PC-9 (cell line): ENCODE data around the gene MTHFD1L. TPM values are rescaled to one million over a fixed set of nuclear protein-coding genes. Genes with fewer than 3 reads are reported as not detected.

Experiments used
- BruUV-seq: library from RNA; stranded (reverse); fragments of 400-500 nt; replicated peaks from 2 replicates; lab custom pipeline; 2021; lab: Mats Ljungman, UMichigan
- CTCF ChIA-PET: fragments of 300-600 bp; sonication (Branson Sonifier 250); formaldehyde crosslinking; loops from one replicate; lab custom pipeline; 2022; ENCODE audit warnings: antibody characterized with exemption; lab: Charles Lee
- POLR2A ChIA-PET: fragments of 300-600 bp; sonication (Branson Sonifier 250); formaldehyde crosslinking; loops from one replicate; lab custom pipeline; 2022; ENCODE audit warnings: antibody characterized with exemption; ENCODE audit not compliant: unreplicated experiment; lab: Charles Lee
- DNase-seq, 2 experiments: peaks; one replicate each; pipeline versions ENCODE4 v3.0.0 to v3.0.0-alpha.2; 2015 to 2022; ENCODE audit warnings: mixed read lengths in 1 of 2
- H2AFZ ChIP-seq: fragments of 200-600 bp; sonication (generic); 2 replicates; pipeline ENCODE4 v1.8.1; 2017; ENCODE audit warnings: antibody characterized with exemption
- H3F3A ChIP-seq: fragments of 200-600 bp; sonication (generic); 2 replicates; pipeline ENCODE4 v1.8.1; 2017; ENCODE audit warnings: antibody characterized with exemption, mild to moderate bottlenecking, low read depth; ENCODE audit not compliant: insufficient read depth
- H3K27ac ChIP-seq: fragments of 200-600 bp; sonication (generic); 2 replicates; pipeline ENCODE4 v1.6.1; 2016; ENCODE audit warnings: mixed run types
- H3K27me3 ChIP-seq: fragments of 200-600 bp; sonication (generic); 2 replicates; pipeline ENCODE4 v1.6.1; 2016; ENCODE audit warnings: low read depth, mixed run types; ENCODE audit not compliant: insufficient read depth
- H3K36me3 ChIP-seq: fragments of 200-600 bp; sonication (generic); 2 replicates; pipeline ENCODE4 v1.6.1; 2016; ENCODE audit warnings: low read depth, mixed run types
- H3K4me1 ChIP-seq: fragments of 200-600 bp; sonication (generic); replicated peaks from 2 replicates; pipeline ENCODE4 v1.6.1; 2016; ENCODE audit warnings: mixed run types; ENCODE audit not compliant: insufficient read depth
- H3K4me2 ChIP-seq: fragments of 200-600 bp; sonication (generic); 2 replicates; pipeline ENCODE4 v1.6.1; 2017; ENCODE audit warnings: mixed run types
- H3K4me3 ChIP-seq: fragments of 200-600 bp; sonication (generic); 2 replicates; pipeline ENCODE4 v1.6.1; 2016; ENCODE audit warnings: mixed run types
- H3K79me2 ChIP-seq: fragments of 200-600 bp; sonication (generic); 2 replicates; pipeline ENCODE4 v1.6.1; 2017; ENCODE audit warnings: low read depth, mixed run types
- H3K9me2 ChIP-seq: fragments of 200-600 bp; sonication (generic); 2 replicates; pipeline ENCODE4 v1.8.1; 2017; ENCODE audit warnings: mild to moderate bottlenecking; ENCODE audit not compliant: insufficient read depth
- H3K9me3 ChIP-seq: fragments of 200-600 bp; sonication (generic); 2 replicates; pipeline ENCODE4 v1.8.1; 2016; ENCODE audit warnings: low read depth; ENCODE audit not compliant: insufficient read depth
- H4K20me1 ChIP-seq: fragments of 200-600 bp; sonication (generic); 2 replicates; pipeline ENCODE4 v1.8.1; 2017; ENCODE audit not compliant: insufficient read depth
- EZH2 ChIP-seq: fragments of 200-600 bp; sonication (generic); IDR thresholded peaks from 2 replicates; pipeline ENCODE4 v1.8.0; 2017; ENCODE audit warnings: antibody characterized with exemption, low read depth
- intact Hi-C: fragments of 100-400 bp; cut with micrococcal nuclease; formaldehyde crosslinking; loops from one replicate; pipeline ENCODE4 v1.10.0; 2022; ENCODE audit not compliant: unreplicated experiment
- total RNA-seq: library from RNA; stranded (reverse); gene quantifications from 2 replicates; pipeline ENCODE4 v1.2.3, GENCODE V29; 2021
- TF ChIP-seq, protein P1 (sequence below): fragments of 200-600 bp; sonication (generic); conservative IDR thresholded peaks from 2 replicates; pipeline ENCODE4 v1.6.1; 2017; ENCODE audit warnings: mixed run types, antibody characterized with exemption, mild to moderate bottlenecking, moderate library complexity

The MTHFD1L gene
- total RNA-seq, 1 experiment from 2014 or later = 53.3 TPM

DNA sequence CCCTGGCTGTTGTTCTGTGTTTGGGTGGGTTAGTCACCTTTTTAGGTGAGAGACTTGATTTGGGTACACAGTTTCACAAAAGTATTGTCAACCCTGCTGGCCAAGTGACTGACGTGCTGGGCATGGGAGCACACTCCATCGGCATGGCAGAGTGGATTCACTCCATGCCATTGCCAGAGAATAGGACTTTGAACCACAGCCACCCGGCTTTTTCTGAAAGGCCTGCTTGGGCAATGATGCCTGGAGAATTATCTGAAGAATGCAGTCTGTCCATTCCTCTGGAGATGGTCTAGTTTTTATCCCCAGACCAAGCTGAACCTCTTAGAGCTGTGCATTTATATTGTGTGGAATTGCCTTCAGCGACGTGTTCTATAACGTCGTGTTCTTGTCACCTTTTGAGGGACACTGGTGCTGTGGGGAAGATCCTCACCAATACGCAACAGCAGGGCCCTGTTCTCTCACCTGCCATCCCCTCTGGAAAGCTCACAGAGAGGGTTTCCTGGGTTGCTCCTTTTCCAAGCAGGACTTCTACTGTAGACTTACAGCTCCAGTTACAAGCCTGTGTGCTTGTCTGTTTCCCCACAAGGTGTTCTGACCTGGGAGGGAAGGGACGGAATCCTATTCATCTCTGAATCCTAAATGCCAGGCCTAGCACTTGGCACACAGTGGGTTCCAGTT, 190.9 kb downstream of the MTHFD1L start:
- no peak for DNase-seq
- no peaks in the 10 kb centered on the region for H4K20me1 ChIP-seq
- no peak overlapping the region for H3K4me2 ChIP-seq
- peaks cover 13% of the 10 kb centered on the region; the same call in 1 of the 2 replicates for H3K79me2 ChIP-seq
- no peak overlapping the region for H2AFZ ChIP-seq
- peaks cover 3% of the 10 kb centered on the region; the same call in 1 of the 2 replicates for H3K9me2 ChIP-seq
- BruUV-seq = no TSS peak
- H3F3A ChIP-seq = peaks cover 42% of the 10 kb centered on the region
- H3K4me1 ChIP-seq = peaks cover 43% of the 10 kb centered on the region
- H3K27me3 ChIP-seq = no peaks in the 10 kb centered on the region
- H3K36me3 ChIP-seq = peaks cover 11% of the 10 kb centered on the region
- no peak overlapping the region for H3K4me3 ChIP-seq
- intact Hi-C loops = no loop called here
- POLR2A ChIA-PET = no interaction called here
- TF ChIP-seq, protein P1, sequence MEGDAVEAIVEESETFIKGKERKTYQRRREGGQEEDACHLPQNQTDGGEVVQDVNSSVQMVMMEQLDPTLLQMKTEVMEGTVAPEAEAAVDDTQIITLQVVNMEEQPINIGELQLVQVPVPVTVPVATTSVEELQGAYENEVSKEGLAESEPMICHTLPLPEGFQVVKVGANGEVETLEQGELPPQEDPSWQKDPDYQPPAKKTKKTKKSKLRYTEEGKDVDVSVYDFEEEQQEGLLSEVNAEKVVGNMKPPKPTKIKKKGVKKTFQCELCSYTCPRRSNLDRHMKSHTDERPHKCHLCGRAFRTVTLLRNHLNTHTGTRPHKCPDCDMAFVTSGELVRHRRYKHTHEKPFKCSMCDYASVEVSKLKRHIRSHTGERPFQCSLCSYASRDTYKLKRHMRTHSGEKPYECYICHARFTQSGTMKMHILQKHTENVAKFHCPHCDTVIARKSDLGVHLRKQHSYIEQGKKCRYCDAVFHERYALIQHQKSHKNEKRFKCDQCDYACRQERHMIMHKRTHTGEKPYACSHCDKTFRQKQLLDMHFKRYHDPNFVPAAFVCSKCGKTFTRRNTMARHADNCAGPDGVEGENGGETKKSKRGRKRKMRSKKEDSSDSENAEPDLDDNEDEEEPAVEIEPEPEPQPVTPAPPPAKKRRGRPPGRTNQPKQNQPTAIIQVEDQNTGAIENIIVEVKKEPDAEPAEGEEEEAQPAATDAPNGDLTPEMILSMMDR = no peak
- no peak for TF ChIP-seq EZH2
- H3K27ac ChIP-seq = peak overlapping the region; percentile 97
- no peaks in the 10 kb centered on the region for H3K9me3 ChIP-seq
- CTCF ChIA-PET = no interaction called here

DNA sequence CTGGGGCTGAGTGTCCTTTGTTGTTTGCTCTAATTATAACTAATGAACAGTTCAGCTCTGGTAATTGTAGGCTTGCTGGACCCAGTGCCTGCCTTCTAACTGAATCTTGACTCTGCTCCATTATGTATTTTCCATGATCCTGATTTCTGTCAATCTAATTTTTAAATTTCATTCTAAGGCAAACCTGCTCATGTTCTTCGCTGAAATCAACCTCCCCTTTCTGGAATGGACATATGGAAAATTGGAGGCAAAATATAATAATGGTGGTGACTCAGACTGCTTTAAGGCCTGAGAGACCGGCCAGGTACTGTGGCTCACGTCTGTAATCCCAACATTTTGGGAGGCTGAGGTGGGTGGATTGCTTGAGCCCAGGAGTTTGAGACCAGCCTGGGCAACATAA, 191.6 kb downstream of the MTHFD1L start:
- Histone ChIP-seq H3K4me3 (no peak overlapping the region), H4K20me1 (no peaks in the 10 kb centered on the region), H3K4me2 (no peak overlapping the region), H3F3A (peaks cover 46% of the 10 kb centered on the region), H3K9me2 (peaks cover 3% of the 10 kb centered on the region; the same call in 1 of the 2 replicates), H3K27me3 (no peaks in the 10 kb centered on the region), H3K79me2 (peaks cover 20% of the 10 kb centered on the region), H3K9me3 (no peaks in the 10 kb centered on the region), H2AFZ (no peak overlapping the region), H3K36me3 (peaks cover 8% of the 10 kb centered on the region; the same call in 1 of the 2 replicates), H3K27ac (peak overlapping the region; percentile 97), H3K4me1 (peaks cover 48% of the 10 kb centered on the region)
- DNase-seq = no peak
- CTCF ChIA-PET = no interaction called here
- POLR2A ChIA-PET = no interaction called here
- no TSS peak for BruUV-seq
- intact Hi-C loops = no loop called here
- no peak for TF ChIP-seq EZH2
- TF ChIP-seq, protein P1 = no peak

DNA sequence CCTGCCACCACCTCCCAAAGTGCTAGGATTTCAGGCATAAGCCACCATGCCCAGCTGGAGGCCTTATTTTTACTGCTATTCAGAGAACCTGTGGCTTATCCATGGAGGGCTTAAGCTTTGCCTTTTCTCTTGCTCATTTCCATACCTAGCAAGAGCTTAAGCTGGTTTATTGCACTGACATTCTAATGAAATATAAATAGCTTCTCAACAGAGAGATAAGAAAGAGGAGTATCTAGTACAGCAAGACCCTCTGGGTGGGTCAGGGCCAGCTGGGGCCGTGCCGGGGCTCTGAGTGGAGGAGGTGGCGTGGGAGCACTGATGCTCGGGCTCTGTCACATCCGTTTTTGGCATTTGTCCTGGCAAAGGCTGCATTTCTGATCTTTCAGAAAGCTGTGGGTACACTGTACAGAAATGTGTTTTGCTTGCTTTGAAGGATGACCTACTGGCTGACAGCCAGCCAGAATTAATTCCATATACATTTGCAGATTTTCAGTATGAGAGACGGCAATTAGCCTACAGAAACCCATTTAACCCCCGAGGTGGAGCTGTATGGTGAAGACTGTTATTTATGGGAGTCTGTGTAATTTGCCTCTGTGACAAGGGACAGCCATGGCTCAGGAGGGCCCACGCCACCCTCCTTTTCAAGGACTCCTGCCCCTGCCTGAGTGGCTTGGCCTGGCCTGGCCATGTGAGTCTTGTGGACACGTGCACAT, 192.7 kb downstream of the MTHFD1L start:
- BruUV-seq = no TSS peak
- TF ChIP-seq, protein P1 = no peak
- TF ChIP-seq EZH2 = no peak
- intact Hi-C loops = no loop called here
- ChIA-PET CTCF (no interaction called here), POLR2A (no interaction called here)
- no peaks in the 10 kb centered on the region for H3K27me3 ChIP-seq
- peaks cover 8% of the 10 kb centered on the region; the same call in 1 of the 2 replicates for H3K36me3 ChIP-seq
- peaks cover 24% of the 10 kb centered on the region for H3K79me2 ChIP-seq
- peaks cover 58% of the 10 kb centered on the region for H3K4me1 ChIP-seq
- no peaks in the 10 kb centered on the region for H3K9me3 ChIP-seq
- H3K27ac ChIP-seq = peak overlapping the region; percentile 97
- no peak overlapping the region for H2AFZ ChIP-seq
- no peak for DNase-seq
- no peak overlapping the region for H3K4me3 ChIP-seq
- no peaks in the 10 kb centered on the region for H4K20me1 ChIP-seq
- peak overlapping the region; percentile 73 for H3K4me2 ChIP-seq
- peaks cover 46% of the 10 kb centered on the region for H3F3A ChIP-seq
- H3K9me2 ChIP-seq = peaks cover under 1% of the 10 kb centered on the region; the same call in 1 of the 2 replicates
